Stomach smooth muscle (tissue), 2 donors: ENCODE data around the gene SEC22B.
"Not testable (repeated sequence)": the region's sequence is repeated elsewhere in the genome, so short reads cannot be mapped to it uniquely, and the experiment has no call there.

ENCODE experiments used
- H3K27ac ChIP-seq: one replicate; pipeline ENCODE4 v1.7.0; 2013; ENCODE audit warnings: mild to moderate bottlenecking, low read length, inconsistent platforms
- H3K27me3 ChIP-seq, 2 donors: one replicate each; pipeline ENCODE4 v1.7.0; 2013; ENCODE audit warnings: low read length in 2 of 2; ENCODE audit not compliant: insufficient read depth in 2 of 2, control insufficient read depth in 1 of 2
- H3K36me3 ChIP-seq, 2 donors: one replicate each; pipeline ENCODE4 v1.7.0; 2013; ENCODE audit warnings: low read length in 2 of 2; ENCODE audit not compliant: control insufficient read depth in 2 of 2, insufficient read depth in 2 of 2
- H3K4me1 ChIP-seq: one replicate; pipeline ENCODE4 v1.7.0; 2013; ENCODE audit warnings: low read length; ENCODE audit not compliant: control insufficient read depth, insufficient read depth
- H3K4me3 ChIP-seq, 2 donors: one replicate each; pipeline ENCODE4 v1.7.0; 2013; ENCODE audit warnings: low read length in 2 of 2
- H3K9ac ChIP-seq, 2 donors: one replicate each; pipeline ENCODE4 v1.7.0; 2013; ENCODE audit warnings: low read length in 2 of 2, mild to moderate bottlenecking in 1 of 2
- H3K9me3 ChIP-seq, 2 donors: one replicate each; pipeline ENCODE4 v1.7.0; 2013; ENCODE audit warnings: low read length in 2 of 2; ENCODE audit not compliant: control insufficient read depth in 2 of 2
- donor health status: healthy.
- donor health status: Pancreatic carcinoma.

The SEC22B gene

GRCh38 chr1:120127921-120128320, 48.4 kb downstream of the SEC22B start:
- H3K27me3 ChIP-seq, H3K36me3 ChIP-seq, H3K9me3 ChIP-seq, H3K4me1 ChIP-seq, H3K4me3 ChIP-seq, H3K9ac ChIP-seq, H3K27ac ChIP-seq: not testable (repeated sequence)

- not testable (repeated sequence) for H3K9me3 ChIP-seq, H3K27ac ChIP-seq, H3K9ac ChIP-seq, H3K36me3 ChIP-seq, H3K27me3 ChIP-seq, H3K4me3 ChIP-seq, H3K4me1 ChIP-seq
Measured at GRCh38 chr1:120126216-120126615, 50.1 kb downstream of the SEC22B start.

DNA sequence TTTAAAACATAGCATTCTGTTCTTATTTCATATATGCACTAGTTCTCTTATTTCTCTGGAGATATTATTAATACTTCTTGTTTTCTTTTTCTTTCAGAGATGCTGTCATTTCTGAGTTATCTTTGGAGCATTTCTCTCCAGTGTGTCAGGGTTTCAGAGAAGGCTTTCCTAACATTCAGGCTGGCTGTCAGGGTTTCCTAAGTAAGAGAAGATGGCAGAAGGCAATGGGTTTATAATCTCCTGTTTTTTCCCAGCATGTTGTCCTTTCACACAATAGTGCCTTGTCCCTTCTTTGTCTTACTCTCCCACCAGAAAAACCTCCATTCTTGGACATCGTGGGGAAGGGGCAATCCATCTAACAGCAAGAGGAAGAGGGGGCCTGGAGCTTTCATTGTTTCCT, 51.7 kb downstream of the SEC22B start:
- H3K9ac ChIP-seq, H3K4me1 ChIP-seq, H3K27me3 ChIP-seq, H3K36me3 ChIP-seq, H3K4me3 ChIP-seq, H3K27ac ChIP-seq, H3K9me3 ChIP-seq: not testable (repeated sequence)

DNA sequence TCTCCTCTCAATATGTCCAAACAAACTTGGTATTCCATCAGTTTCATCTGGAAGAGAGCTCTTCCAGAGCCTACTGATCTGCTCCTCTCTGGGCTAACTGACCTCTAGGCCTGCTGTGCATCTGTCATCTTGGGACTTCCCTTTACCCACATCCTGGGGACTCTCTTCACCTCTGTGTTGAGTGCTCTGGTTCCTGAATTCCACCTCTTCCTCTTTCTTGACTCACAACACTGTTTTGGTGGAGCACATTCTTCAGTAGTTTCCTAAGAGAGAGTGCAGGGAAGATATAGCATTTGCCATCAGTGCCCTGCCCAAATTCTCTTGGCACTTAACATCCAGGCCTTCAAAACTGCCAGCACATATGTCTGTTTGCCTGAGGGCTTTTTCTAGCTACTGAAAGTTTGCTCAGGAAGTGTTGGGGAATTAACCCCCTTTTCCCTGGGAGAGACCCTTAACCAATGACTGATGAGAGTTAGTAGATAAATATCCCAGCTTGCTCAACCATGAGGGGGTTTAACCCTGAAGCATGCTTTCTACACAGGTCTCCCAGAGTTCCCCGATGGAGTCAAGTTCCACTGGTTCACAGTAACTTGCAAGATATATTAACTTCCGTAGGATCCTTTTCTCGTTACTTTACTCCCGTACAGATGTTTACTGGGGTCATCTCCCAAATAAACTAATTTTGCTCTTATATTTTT, 52.4 kb downstream of the SEC22B start:
- not testable (repeated sequence) for H3K36me3 ChIP-seq, H3K27me3 ChIP-seq, H3K9ac ChIP-seq, H3K27ac ChIP-seq, H3K4me1 ChIP-seq, H3K4me3 ChIP-seq, H3K9me3 ChIP-seq

GRCh38 chr1:120122262-120122893, 53.9 kb downstream of the SEC22B start:
- not testable (repeated sequence) for H3K9me3 ChIP-seq, H3K27me3 ChIP-seq, H3K27ac ChIP-seq, H3K4me3 ChIP-seq, H3K9ac ChIP-seq, H3K4me1 ChIP-seq, H3K36me3 ChIP-seq

DNA sequence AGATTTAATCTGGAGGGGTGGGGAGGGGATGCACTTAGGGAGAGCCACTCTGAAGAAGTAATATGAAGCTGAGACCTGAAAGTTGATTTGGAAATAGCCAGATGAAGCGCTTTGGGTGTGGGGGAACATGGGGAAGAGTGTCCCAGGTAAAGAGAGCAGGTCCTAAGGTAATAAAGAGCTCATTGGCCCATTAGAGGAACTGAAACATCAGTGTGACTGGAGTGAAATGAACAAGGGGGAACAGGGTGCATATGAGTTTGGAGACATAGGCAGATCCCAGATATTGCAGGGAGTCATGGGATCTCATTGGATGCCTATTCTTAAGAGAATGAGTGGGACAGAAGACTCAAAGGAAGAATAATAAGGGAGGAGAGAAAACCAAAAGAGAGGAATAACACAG, 54.5 kb downstream of the SEC22B start:
- H3K27ac ChIP-seq, H3K36me3 ChIP-seq, H3K9me3 ChIP-seq, H3K4me3 ChIP-seq, H3K4me1 ChIP-seq, H3K9ac ChIP-seq, H3K27me3 ChIP-seq: not testable (repeated sequence)

GRCh38 chr1:120120525-120120924, 55.8 kb downstream of the SEC22B start:
- not testable (repeated sequence) for H3K36me3 ChIP-seq, H3K9me3 ChIP-seq, H3K27me3 ChIP-seq, H3K4me3 ChIP-seq, H3K4me1 ChIP-seq, H3K9ac ChIP-seq, H3K27ac ChIP-seq

DNA sequence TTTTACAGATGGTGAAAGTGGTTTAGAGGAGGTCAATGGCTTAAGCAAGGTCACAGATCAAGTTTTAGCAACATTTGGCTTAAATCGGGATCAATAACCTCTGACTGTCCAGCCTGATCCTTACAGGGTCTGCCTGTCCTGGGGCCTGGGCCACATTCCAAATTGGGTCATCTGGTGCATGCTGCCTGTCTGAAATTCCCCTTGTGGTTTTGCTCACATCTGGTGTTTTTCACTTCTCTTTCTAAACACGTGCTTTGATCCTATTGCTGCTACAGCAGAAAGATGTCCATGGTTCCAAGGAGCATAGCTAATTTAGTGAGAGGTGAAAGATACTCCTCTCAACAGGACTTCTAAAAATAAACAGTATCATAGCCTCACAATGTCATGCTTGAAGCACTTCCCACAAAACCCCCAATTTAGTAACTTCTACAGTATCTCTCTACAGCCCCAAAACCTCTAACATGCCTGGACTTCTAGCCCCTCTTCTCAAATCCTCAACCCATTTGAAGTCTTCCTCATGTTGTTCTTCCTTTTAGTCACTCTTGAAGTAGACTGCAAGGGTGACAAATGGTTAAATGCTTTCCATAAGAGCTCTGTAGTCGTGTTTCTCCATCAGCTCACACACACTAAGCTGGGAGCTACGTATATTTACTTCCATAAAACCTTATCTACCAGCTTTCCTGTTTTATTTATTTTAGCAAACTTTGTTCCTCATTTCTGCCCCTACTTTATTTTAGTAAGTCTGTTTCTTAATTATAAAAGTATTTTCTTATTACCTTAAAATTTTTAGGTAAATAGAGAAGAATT, 58.7 kb downstream of the SEC22B start:
- H3K4me1 ChIP-seq, H3K9me3 ChIP-seq, H3K27ac ChIP-seq, H3K36me3 ChIP-seq, H3K27me3 ChIP-seq, H3K9ac ChIP-seq, H3K4me3 ChIP-seq: not testable (repeated sequence)

GRCh38 chr1:120116094-120116493, 60.2 kb downstream of the SEC22B start:
- not testable (repeated sequence) for H3K9me3 ChIP-seq, H3K9ac ChIP-seq, H3K4me3 ChIP-seq, H3K27ac ChIP-seq, H3K27me3 ChIP-seq, H3K4me1 ChIP-seq, H3K36me3 ChIP-seq

DNA sequence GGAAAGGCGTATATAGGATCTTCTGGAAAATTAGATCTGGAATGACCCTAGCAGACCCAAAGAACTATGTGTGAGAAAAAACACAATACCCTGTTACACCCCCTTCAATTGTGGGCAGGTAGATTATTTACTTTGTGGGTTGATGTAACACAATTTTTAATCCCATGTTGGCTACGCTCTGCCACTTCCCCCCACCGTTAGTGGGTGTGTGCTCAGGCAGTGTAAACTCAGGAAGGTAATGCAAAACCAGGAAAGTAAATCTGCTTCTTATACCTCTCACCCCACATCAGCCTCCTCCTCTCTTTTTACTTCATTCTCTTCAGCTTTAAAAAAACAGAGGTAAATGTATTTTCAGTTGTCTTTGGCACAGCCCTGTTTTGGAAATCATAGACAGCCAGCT, 63.2 kb downstream of the SEC22B start:
- H3K27ac ChIP-seq, H3K36me3 ChIP-seq, H3K9ac ChIP-seq, H3K27me3 ChIP-seq, H3K9me3 ChIP-seq, H3K4me3 ChIP-seq, H3K4me1 ChIP-seq: not testable (repeated sequence)

DNA sequence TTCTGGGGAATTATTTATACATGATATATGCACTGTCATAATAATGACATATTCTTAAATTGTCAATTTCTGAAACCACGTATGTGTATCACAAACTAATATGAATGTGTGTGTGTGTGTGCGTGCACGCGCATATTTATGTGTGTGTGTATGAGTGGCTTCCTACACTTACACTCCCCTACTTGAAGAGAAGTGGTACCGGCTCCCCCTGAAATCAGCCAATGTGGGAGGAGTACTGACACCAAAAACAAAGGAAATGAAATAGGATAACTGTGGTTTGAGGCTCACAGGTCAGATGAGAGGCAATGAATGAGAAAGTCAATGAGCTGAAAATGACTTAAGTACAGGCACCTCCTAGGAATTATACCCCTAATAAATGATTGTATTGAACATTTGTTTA, 64.1 kb downstream of the SEC22B start:
- H3K9ac ChIP-seq, H3K36me3 ChIP-seq, H3K4me1 ChIP-seq, H3K4me3 ChIP-seq, H3K27me3 ChIP-seq, H3K27ac ChIP-seq, H3K9me3 ChIP-seq: not testable (repeated sequence)
